K562 (cell line): Measurements from ENCODE around the gene CST9L. TPM values are rescaled to one million over a fixed set of nuclear protein-coding genes. Genes with fewer than 3 reads are reported as not detected.

ENCODE experiments used
- ATAC-seq: fragments of 200-7000 bp; cut with Tn5 transposase; 3 replicates; pipeline ENCODE4 v1.9.1; 2020; ENCODE audit warnings: moderate library complexity
- BruUV-seq: library from RNA; stranded (reverse); fragments of 400-500 nt; replicated peaks from 2 replicates; lab custom pipeline; 2021; lab: Mats Ljungman, UMichigan
- CTCF ChIA-PET: fragments of 300-600 bp; formaldehyde crosslinking; extraction: SDS; loops from one replicate; lab custom pipeline; 2021; ENCODE audit warnings: low intra/inter-chr PET ratio; lab: Yijun Ruan, JAX
- POLR2A ChIA-PET: fragments of 300-600, 350-650 bp; sonication (Branson Sonifier 250); formaldehyde crosslinking; extraction: SDS; loops from one replicate; lab custom pipeline; 2021; ENCODE audit warnings: antibody characterized with exemption, inconsistent platforms; lab: Yijun Ruan, JAX
- DNase-seq, 4 experiments: peaks; one replicate each; pipeline versions ENCODE4 v3.0.0 to v3.0.0-alpha.2; 2011 to 2018; ENCODE audit warnings: low spot score in 3 of 4, mixed read lengths in 3 of 4; ENCODE audit errors: extremely low read depth in 1 of 4
- FAIRE-seq: peaks from 2 replicates; lab custom pipeline; 2011; peaks lifted over from hg19 to GRCh38; lab: Jason Lieb, UNC
- H2AFZ ChIP-seq: 2 replicates; pipeline ENCODE4 v1.6.0; 2011; ENCODE audit warnings: low read depth, low read length, control low read depth, inconsistent platforms
- H3K27ac ChIP-seq: fragments of 200-600 bp; 3 replicates; pipeline ENCODE4 v1.8.0; 2011; ENCODE audit warnings: low read depth, mild to moderate bottlenecking, control low read depth, inconsistent platforms, low read length, moderate library complexity, mixed read lengths; ENCODE audit errors: extremely low read depth
- H3K27me3 ChIP-seq, 2 experiments: fragments of 300-600 bp in 1 of 2; 2 replicates in 1 of 2; 3 replicates in 1 of 2; pipeline versions ENCODE4 v1.6.0 to v1.8.0; 2011; ENCODE audit warnings: inconsistent platforms in 2 of 2, low read length in 2 of 2, mild to moderate bottlenecking in 1 of 2, mixed read lengths in 1 of 2, moderate library complexity in 1 of 2; ENCODE audit not compliant: control insufficient read depth in 2 of 2, insufficient read depth in 2 of 2
- H3K36me3 ChIP-seq: fragments of 300-600 bp; 3 replicates; pipeline ENCODE4 v1.8.0; 2011; ENCODE audit warnings: mild to moderate bottlenecking, low read length, inconsistent platforms; ENCODE audit not compliant: control insufficient read depth, insufficient read depth
- H3K4me1 ChIP-seq, 2 experiments: fragments of 200-600 bp in 1 of 2; replicated peaks in 1 of 2; 2 replicates in 1 of 2; 3 replicates in 1 of 2; pipeline versions ENCODE4 v1.5.1 to v1.8.0; 2011; ENCODE audit warnings: inconsistent platforms in 2 of 2, low read length in 2 of 2, mild to moderate bottlenecking in 1 of 2, mixed read lengths in 1 of 2, moderate library complexity in 1 of 2; ENCODE audit not compliant: control insufficient read depth in 2 of 2, insufficient read depth in 2 of 2
- H3K4me2 ChIP-seq: 2 replicates; pipeline ENCODE4 v1.6.1; 2011; ENCODE audit warnings: low read length, control low read depth, inconsistent platforms, mixed read lengths; ENCODE audit not compliant: insufficient read depth
- H3K4me3 ChIP-seq: fragments of 200-600 bp; sonication (generic), shearing (Covaris generic); 2 replicates; pipeline ENCODE4 v1.5.1; 2016; ENCODE audit warnings: control low read depth, inconsistent platforms
- H3K79me2 ChIP-seq: fragments of 200-600 bp; 3 replicates; pipeline ENCODE4 v1.8.0; 2011; ENCODE audit warnings: low read length, inconsistent platforms; ENCODE audit not compliant: control insufficient read depth, insufficient read depth
- H3K9ac ChIP-seq, 2 experiments: 2 replicates each; pipeline versions ENCODE4 v1.6.0 to v1.6.1; 2011; ENCODE audit warnings: low read depth in 2 of 2, low read length in 2 of 2, control low read depth in 1 of 2, inconsistent platforms in 1 of 2, mild to moderate bottlenecking in 1 of 2, mixed read lengths in 1 of 2; ENCODE audit not compliant: insufficient read depth in 1 of 2
- H3K9me1 ChIP-seq: one replicate; pipeline ENCODE4 v1.6.0; 2011; ENCODE audit warnings: inconsistent platforms, mild to moderate bottlenecking, low read length, moderate library complexity; ENCODE audit not compliant: control insufficient read depth, insufficient read depth
- H3K9me3 ChIP-seq: replicated peaks from 2 replicates; pipeline ENCODE4 v1.5.1; 2011; ENCODE audit warnings: low read depth, low read length, inconsistent platforms; ENCODE audit not compliant: control insufficient read depth, insufficient read depth
- H4K20me1 ChIP-seq: replicated peaks from 2 replicates; pipeline ENCODE4 v1.6.1; 2011; ENCODE audit warnings: low read length, inconsistent platforms, mixed read lengths; ENCODE audit not compliant: control insufficient read depth, insufficient read depth
- C11orf30 ChIP-seq: fragments of 450-650 bp; IDR thresholded peaks from 2 replicates; pipeline ENCODE4 v1.6.1; 2016; ENCODE audit warnings: low read depth, mild to moderate bottlenecking
- CBX1 ChIP-seq: sonication (generic); IDR thresholded peaks from 2 replicates; pipeline ENCODE4 v1.6.1; 2016; ENCODE audit warnings: antibody characterized with exemption, low read depth, mild to moderate bottlenecking
- E2F8 ChIP-seq: fragments of 450-650 bp; IDR thresholded peaks from 2 replicates; pipeline ENCODE4 v1.7.1; 2018; ENCODE audit warnings: mild to moderate bottlenecking, low read depth; ENCODE audit not compliant: partially characterized antibody
- ETS2 ChIP-seq: IDR thresholded peaks from 2 replicates; pipeline ENCODE4 v1.6.1; 2016; ENCODE audit warnings: borderline replicate concordance, missing genetic modification characterization, mild to moderate bottlenecking, moderate library complexity, missing compliant biosample characterization; ENCODE audit not compliant: poor library complexity, severe bottlenecking
- FOXM1 ChIP-seq, 2 experiments: fragments of 450-650 bp in 1 of 2; sonication (generic) in 1 of 2; formaldehyde crosslinking in 1 of 2; IDR thresholded peaks; 2 replicates each; pipeline versions ENCODE4 v1.6.1 to v1.9.0; 2017 to 2022; ENCODE audit warnings: low read depth in 2 of 2, mild to moderate bottlenecking in 2 of 2, missing genetic modification reagents in 1 of 2, moderate library complexity in 1 of 2
- PATZ1 ChIP-seq: fragments of 250-450 bp; sonication (Bioruptor Pico); IDR thresholded peaks from 2 replicates; pipeline ENCODE4 v1.5.0; 2020; ENCODE audit warnings: mild to moderate bottlenecking, borderline replicate concordance
- PHTF2 ChIP-seq: fragments of 250-450 bp; sonication (Bioruptor Pico); IDR thresholded peaks from 2 replicates; pipeline ENCODE4 v1.5.0; 2021; ENCODE audit warnings: mild to moderate bottlenecking
- POLR2AphosphoS2 ChIP-seq: IDR thresholded peaks from 2 replicates; pipeline ENCODE4 v1.6.1; 2012; ENCODE audit warnings: low read length, improper control_type of control experiment
- ZNF280A ChIP-seq: fragments of 450-650 bp; IDR thresholded peaks from 2 replicates; pipeline ENCODE4 v1.6.1; 2018; ENCODE audit warnings: mild to moderate bottlenecking, low read depth; ENCODE audit not compliant: partially characterized antibody
- WGBS: fragments of 100-300 bp; shearing (Covaris generic); methylation state at CpG from one replicate; pipeline ENCODE4 v1.1.6; 2016; ENCODE audit warnings: low coverage, mixed read lengths; ENCODE audit not compliant: insufficient coverage; ENCODE audit errors: missing lambda C conversion rate; 5-methylcytosine and 5-hydroxymethylcytosine counted together
- in situ Hi-C: fragments of 300-500 bp; cut with MboI; formaldehyde crosslinking; loops from 4 replicates; pipeline ENCODE4 v1.15.0; 2018; ENCODE audit warnings: inconsistent platforms, mixed read lengths
- intact Hi-C: fragments of 100-400 bp; cut with micrococcal nuclease; formaldehyde crosslinking; loops from 2 replicates; pipeline ENCODE4 v1.14.2; 2022
- polyA plus RNA-seq, 8 experiments: library from polyadenylated mRNA; depleted of rRNA in 4 of 8; stranded (reverse) in 5 of 8; unstranded in 3 of 8; fragments of >200 nt; fragmentation: Nextera tagmentation in 2 of 8; fragmentation: Illumina TruSeq in 1 of 8; extraction: Ambion mirVana in 2 of 8; extraction: Trizol in 1 of 8; gene quantifications; 2 replicates each; pipeline versions ENCODE4 v1.2.1 to v1.2.3, GENCODE V29; 2011 to 2014; ENCODE audit warnings: inconsistent platforms in 1 of 8, missing spikeins in 1 of 8
- total RNA-seq, 7 experiments: library from RNA; depleted of rRNA in 6 of 7; stranded (reverse); fragments of >200 nt in 6 of 7; fragmentation: Illumina TruSeq in 2 of 7; extraction: Trizol in 2 of 7; gene quantifications; 2 replicates each; pipeline versions ENCODE4 v1.2.1 to v1.2.3, GENCODE V29; 2011 to 2021; ENCODE audit warnings: low replicate concordance in 1 of 7

CST9L gene
- total and polyA plus RNA-seq, 9 of the 15 experiments (the other 6 are each of a cell fraction or from before 2014, with no cell fraction given), result not detected

GRCh38 chr20:23520185-23520584, 48.1 kb downstream of the CST9L start:
- ChIA-PET CTCF (no interaction called here), POLR2A (no interaction called here)
- Histone ChIP-seq H4K20me1 (no peaks in the 10 kb centered on the region), H3K27ac (no peak overlapping the region), H3K9me1 (no peaks in the 10 kb centered on the region), H3K4me2 (no peak overlapping the region), H2AFZ (no peak overlapping the region), H3K4me1 (no peaks in the 10 kb centered on the region), H3K79me2 (no peaks in the 10 kb centered on the region), H3K36me3 (no peaks in the 10 kb centered on the region), H3K9ac (no peak overlapping the region), H3K9me3 (no peaks in the 10 kb centered on the region), H3K27me3 (peaks cover 0 to 19% of the 10 kb centered on the region in 2 experiments; a peak in 2 of 5 replicates), H3K4me3 (no peak overlapping the region)
- intact Hi-C loops, result no loop called here
- in situ Hi-C loops, result no loop called here
- WGBS, result 0% methylated on average over 2 of the region's 2 CpGs
- TF ChIP-seq PATZ1 (CRISPR knock-in tag), result no peak
- no peak for TF ChIP-seq POLR2AphosphoS2
- DNase-seq (no peak), ATAC-seq (no peak), FAIRE-seq (no peak)
- no TSS peak for BruUV-seq

- BruUV-seq, result no TSS peak
- DNase-seq (no peak), ATAC-seq (no peak), FAIRE-seq (no peak)
- H3K9me3 ChIP-seq, result no peaks in the 10 kb centered on the region
- H4K20me1 ChIP-seq, result no peaks in the 10 kb centered on the region
- CTCF ChIA-PET, result no interaction called here
- POLR2A ChIA-PET, result no interaction called here
- no peak overlapping the region for H3K4me2 ChIP-seq
- no peak overlapping the region for H2AFZ ChIP-seq
- no peak overlapping the region for H3K4me3 ChIP-seq
- H3K9me1 ChIP-seq, result no peaks in the 10 kb centered on the region
- no peaks in the 10 kb centered on the region for H3K79me2 ChIP-seq
- H3K36me3 ChIP-seq, result no peaks in the 10 kb centered on the region
- no peaks in the 10 kb centered on the region for H3K4me1 ChIP-seq
- in situ Hi-C loops (no loop called here), intact Hi-C loops (no loop called here)
- peaks cover 0 to 19% of the 10 kb centered on the region in 2 experiments; a peak in 2 of 5 replicates for H3K27me3 ChIP-seq
- 0% methylated on average over 5 of the region's 6 CpGs for WGBS
- no peak overlapping the region for H3K27ac ChIP-seq
- H3K9ac ChIP-seq, result no peak overlapping the region
- TF ChIP-seq CBX1 (no peak), E2F8 (no peak), C11orf30 (no peak), PHTF2 (no peak), ZNF280A (no peak), FOXM1 (IDR thresholded peaks at IDR 0.05; ENCODE audit: low read depth) (no peak), FOXM1 (CRISPR knock-in tag; IDR thresholded peaks at IDR 0.05; ENCODE audit: low read depth) (no peak), ETS2 (no peak)
Observed at GRCh38 chr20:23519556-23519955, 48.7 kb downstream of the CST9L start.
